ENCODE data around the gene ABHD6. TPM values are rescaled to one million over a fixed set of nuclear protein-coding genes. Genes with fewer than 3 reads are reported as not detected.
A peak's percentile ranks its signal among the peaks of the same experiment; 100 is the strongest.
"Not testable (repeated sequence)": the region's sequence is repeated elsewhere in the genome, so short reads cannot be mapped to it uniquely, and the experiment has no call there.

Gene ABHD6
- total and polyA plus RNA-seq, 7 experiments from 2014 or later: 2.5 to 7.3 (median 6.4) TPM

GRCh38 chr3:58267543-58267942, 30.0 kb downstream of the ABHD6 start:
- ATAC-seq; H3K4me3 ChIP-seq (ENCODE audit: low read length); H3K9me3 ChIP-seq (ENCODE audit: control insufficient read depth in 2 of 3, low read length in 3 of 3); H3K27me3 ChIP-seq (ENCODE audit: control insufficient read depth in 2 of 2, insufficient read depth in 2 of 2, low read length in 2 of 2); H3K4me3 Mint-ChIP-seq; POLR2A ChIA-PET; H3K27ac Mint-ChIP-seq; H3K9me3 Mint-ChIP-seq; CTCF ChIA-PET; H3K27me3 Mint-ChIP-seq; H3K27ac ChIP-seq (ENCODE audit: low read depth, low read length); DNase-seq; H3K36me3 ChIP-seq (ENCODE audit: control insufficient read depth in 2 of 3, insufficient read depth in 3 of 3, low read length in 3 of 3); H3K4me1 ChIP-seq (ENCODE audit: control insufficient read depth in 2 of 2, insufficient read depth in 2 of 2, low read length in 2 of 2); intact Hi-C loops (cut with micrococcal nuclease): not testable (repeated sequence)
- H3K4me1 Mint-ChIP-seq: peaks cover 0 to 11% (median 0%) of the 10 kb centered on the region in 7 donors
- H3K36me3 Mint-ChIP-seq: peaks cover 1 to 42% (median 12%) of the 10 kb centered on the region in 5 donors

- no peak for DNase-seq
- no peak overlapping the region for H3K4me3 Mint-ChIP-seq
- ATAC-seq: no peak
- no peak overlapping the region for H3K27ac Mint-ChIP-seq
- no peaks in the 10 kb centered on the region for H3K9me3 Mint-ChIP-seq
- H3K4me1 Mint-ChIP-seq: peaks cover 0 to 11% (median 0%) of the 10 kb centered on the region in 7 donors
- no peaks in the 10 kb centered on the region for H3K9me3 ChIP-seq (ENCODE audit: control insufficient read depth in 2 of 3, low read length in 3 of 3)
- H3K27me3 ChIP-seq (ENCODE audit: control insufficient read depth in 2 of 2, insufficient read depth in 2 of 2, low read length in 2 of 2): no peaks in the 10 kb centered on the region
- H3K4me1 ChIP-seq (ENCODE audit: control insufficient read depth in 2 of 2, insufficient read depth in 2 of 2, low read length in 2 of 2): no peaks in the 10 kb centered on the region
- ChIA-PET POLR2A (no interaction called here), CTCF (no interaction called here)
- peaks cover 6 to 52% (median 23%) of the 10 kb centered on the region in 5 donors for H3K36me3 Mint-ChIP-seq
- intact Hi-C loops (cut with micrococcal nuclease): no loop called here
- no peak overlapping the region for H3K4me3 ChIP-seq (ENCODE audit: low read length)
- no peaks in the 10 kb centered on the region for H3K27me3 Mint-ChIP-seq
- H3K36me3 ChIP-seq (ENCODE audit: control insufficient read depth in 2 of 3, insufficient read depth in 3 of 3, low read length in 3 of 3): peaks cover 0 to 5% (median 0%) of the 10 kb centered on the region in 3 experiments
- H3K27ac ChIP-seq (ENCODE audit: low read depth, low read length): no peak overlapping the region
These were observed 31.8 kb downstream of the ABHD6 start for GRCh38 chr3:58269356-58269755.

GRCh38 chr3:58270485-58270884, 32.9 kb downstream of the ABHD6 start:
- H3K27me3 ChIP-seq (ENCODE audit: control insufficient read depth in 2 of 2, insufficient read depth in 2 of 2, low read length in 2 of 2): no peaks in the 10 kb centered on the region

GRCh38 chr3:58271901-58272501, 34.4 kb downstream of the ABHD6 start:
- Histone ChIP-seq H3K4me3 (ENCODE audit: low read length) (no peak overlapping the region), H3K27me3 (ENCODE audit: control insufficient read depth in 2 of 2, insufficient read depth in 2 of 2, low read length in 2 of 2) (no peaks in the 10 kb centered on the region), H3K27ac (ENCODE audit: low read depth, low read length) (no peak overlapping the region), H3K36me3 (ENCODE audit: control insufficient read depth in 2 of 3, insufficient read depth in 3 of 3, low read length in 3 of 3) (peaks cover 0 to 8% (median 0%) of the 10 kb centered on the region in 3 experiments), H3K9me3 (ENCODE audit: control insufficient read depth in 2 of 3, low read length in 3 of 3) (no peaks in the 10 kb centered on the region), H3K4me1 (ENCODE audit: control insufficient read depth in 2 of 2, insufficient read depth in 2 of 2, low read length in 2 of 2) (no peaks in the 10 kb centered on the region)
- DNase-seq (no peak), ATAC-seq (peak; percentile 52)
- CTCF ChIA-PET: no interaction called here
- no peak overlapping the region for H3K27ac Mint-ChIP-seq
- H3K9me3 Mint-ChIP-seq: peaks cover 0 to 3% (median 0%) of the 10 kb centered on the region in 11 donors
- H3K27me3 Mint-ChIP-seq: no peaks in the 10 kb centered on the region
- H3K36me3 Mint-ChIP-seq: peaks cover 13 to 66% (median 40%) of the 10 kb centered on the region in 5 donors
- peaks cover 0 to 11% (median 0%) of the 10 kb centered on the region in 7 donors for H3K4me1 Mint-ChIP-seq
- POLR2A ChIA-PET: no interaction called here
- intact Hi-C loops (cut with micrococcal nuclease): no loop called here
- H3K4me3 Mint-ChIP-seq: no peak overlapping the region

More at GRCh38 chr3:58270485-58270884, 32.9 kb downstream of the ABHD6 start:
- peaks cover 0 to 11% (median 0%) of the 10 kb centered on the region in 7 donors for H3K4me1 Mint-ChIP-seq
- Histone ChIP-seq H3K9me3 (ENCODE audit: control insufficient read depth in 2 of 3, low read length in 3 of 3) (no peaks in the 10 kb centered on the region), H3K27ac (ENCODE audit: low read depth, low read length) (no peak overlapping the region), H3K4me1 (ENCODE audit: control insufficient read depth in 2 of 2, insufficient read depth in 2 of 2, low read length in 2 of 2) (no peaks in the 10 kb centered on the region), H3K36me3 (ENCODE audit: control insufficient read depth in 2 of 3, insufficient read depth in 3 of 3, low read length in 3 of 3) (peaks cover 0 to 10% (median 0%) of the 10 kb centered on the region in 3 experiments), H3K4me3 (ENCODE audit: low read length) (no peak overlapping the region)
- peaks cover 11 to 60% (median 30%) of the 10 kb centered on the region in 5 donors for H3K36me3 Mint-ChIP-seq
- DNase-seq (no peak), ATAC-seq (no peak)
- H3K9me3 Mint-ChIP-seq: peaks cover 0 to 3% (median 0%) of the 10 kb centered on the region in 11 donors
- H3K4me3 Mint-ChIP-seq: no peak overlapping the region
- intact Hi-C loops (cut with micrococcal nuclease): no loop called here
- H3K27me3 Mint-ChIP-seq: no peaks in the 10 kb centered on the region
- ChIA-PET CTCF (no interaction called here), POLR2A (no interaction called here)
- H3K27ac Mint-ChIP-seq: no peak overlapping the region

GRCh38 chr3:58272891-58273290, 35.3 kb downstream of the ABHD6 start:
- no peak for DNase-seq
- no peak for ATAC-seq
- Histone ChIP-seq H3K4me1 (ENCODE audit: control insufficient read depth in 2 of 2, insufficient read depth in 2 of 2, low read length in 2 of 2) (no peaks in the 10 kb centered on the region), H3K27ac (ENCODE audit: low read depth, low read length) (no peak overlapping the region), H3K4me3 (ENCODE audit: low read length) (no peak overlapping the region), H3K9me3 (ENCODE audit: control insufficient read depth in 2 of 3, low read length in 3 of 3) (no peaks in the 10 kb centered on the region), H3K27me3 (ENCODE audit: control insufficient read depth in 2 of 2, insufficient read depth in 2 of 2, low read length in 2 of 2) (no peaks in the 10 kb centered on the region), H3K36me3 (ENCODE audit: control insufficient read depth in 2 of 3, insufficient read depth in 3 of 3, low read length in 3 of 3) (peaks cover 0 to 5% (median 0%) of the 10 kb centered on the region in 3 experiments)
- peaks cover 0 to 7% (median 0%) of the 10 kb centered on the region in 11 donors for H3K9me3 Mint-ChIP-seq
- H3K4me1 Mint-ChIP-seq: peaks cover 0 to 11% (median 0%) of the 10 kb centered on the region in 7 donors
- no peaks in the 10 kb centered on the region for H3K27me3 Mint-ChIP-seq
- POLR2A ChIA-PET: no interaction called here
- intact Hi-C loops (cut with micrococcal nuclease): no loop called here
- peaks cover 19 to 71% (median 43%) of the 10 kb centered on the region in 5 donors for H3K36me3 Mint-ChIP-seq
- no peak overlapping the region for H3K4me3 Mint-ChIP-seq
- CTCF ChIA-PET: no interaction called here
- H3K27ac Mint-ChIP-seq: no peak overlapping the region

- H3K4me3 ChIP-seq (ENCODE audit: low read length); H3K4me1 ChIP-seq (ENCODE audit: control insufficient read depth in 2 of 2, insufficient read depth in 2 of 2, low read length in 2 of 2); ATAC-seq; H3K36me3 ChIP-seq (ENCODE audit: control insufficient read depth in 2 of 3, insufficient read depth in 3 of 3, low read length in 3 of 3); H3K27me3 ChIP-seq (ENCODE audit: control insufficient read depth in 2 of 2, insufficient read depth in 2 of 2, low read length in 2 of 2); DNase-seq; H3K4me1 Mint-ChIP-seq; intact Hi-C loops (cut with micrococcal nuclease); H3K27ac Mint-ChIP-seq; H3K27me3 Mint-ChIP-seq; H3K9me3 Mint-ChIP-seq; H3K9me3 ChIP-seq (ENCODE audit: control insufficient read depth in 2 of 3, low read length in 3 of 3); H3K27ac ChIP-seq (ENCODE audit: low read depth, low read length); H3K4me3 Mint-ChIP-seq; POLR2A ChIA-PET: not testable (repeated sequence)
- peaks cover 16 to 72% (median 48%) of the 10 kb centered on the region in 5 donors for H3K36me3 Mint-ChIP-seq
- CTCF ChIA-PET: interaction anchor here (0.6 kb wide), 1 partner anchor 297 kb away, joined by 8 read pairs; no protein-coding TSS in a partner anchor
These were observed 35.8 kb downstream of the ABHD6 start for GRCh38 chr3:58273362-58273761.

- Histone ChIP-seq H3K27ac (ENCODE audit: low read depth, low read length) (no peak overlapping the region), H3K4me1 (ENCODE audit: control insufficient read depth in 2 of 2, insufficient read depth in 2 of 2, low read length in 2 of 2) (no peaks in the 10 kb centered on the region), H3K9me3 (ENCODE audit: control insufficient read depth in 2 of 3, low read length in 3 of 3) (no peaks in the 10 kb centered on the region), H3K36me3 (ENCODE audit: control insufficient read depth in 2 of 3, insufficient read depth in 3 of 3, low read length in 3 of 3) (peaks cover 0 to 5% (median 0%) of the 10 kb centered on the region in 3 experiments), H3K4me3 (ENCODE audit: low read length) (no peak overlapping the region), H3K27me3 (ENCODE audit: control insufficient read depth in 2 of 2, insufficient read depth in 2 of 2, low read length in 2 of 2) (no peaks in the 10 kb centered on the region)
- Mint-ChIP-seq H3K27ac (peak overlapping the region in 1 of 9 donors; percentile 51), H3K27me3 (no peaks in the 10 kb centered on the region), H3K36me3 (peaks cover 16 to 74% (median 53%) of the 10 kb centered on the region in 5 donors), H3K9me3 (peaks cover 0 to 7% (median 0%) of the 10 kb centered on the region in 11 donors), H3K4me3 (no peak overlapping the region), H3K4me1 (peaks cover 0 to 5% (median 0%) of the 10 kb centered on the region in 7 donors)
- ChIA-PET CTCF (no interaction called here), POLR2A (no interaction called here)
- ATAC-seq (no peak), DNase-seq (no peak)
- intact Hi-C loops (cut with micrococcal nuclease): no loop called here
These were observed 36.5 kb downstream of the ABHD6 start for GRCh38 chr3:58274027-58274614.

Measured in naive thymus-derived CD4-positive, alpha-beta T cell (primary cell).